SU-DHL-6 (cell line): ENCODE measurements around the gene AP1G2.

Source experiments
- EZH2phosphoT487 ChIP-seq: fragments of 200-600 bp; sonication (generic), shearing (Covaris generic); conservative IDR thresholded peaks from 2 replicates; pipeline ENCODE4 v1.6.1; 2018; ENCODE audit warnings: mild to moderate bottlenecking, antibody characterized with exemption, low read length, moderate library complexity, mixed read lengths
- TF ChIP-seq, protein P1 (sequence below): fragments of 200-600 bp; sonication (generic); IDR thresholded peaks from one replicate; pipeline ENCODE4 v1.5.1; 2017; ENCODE audit warnings: antibody characterized with exemption, mild to moderate bottlenecking, low read length, moderate library complexity; ENCODE audit not compliant: insufficient read depth, poor library complexity, severe bottlenecking

DNA sequence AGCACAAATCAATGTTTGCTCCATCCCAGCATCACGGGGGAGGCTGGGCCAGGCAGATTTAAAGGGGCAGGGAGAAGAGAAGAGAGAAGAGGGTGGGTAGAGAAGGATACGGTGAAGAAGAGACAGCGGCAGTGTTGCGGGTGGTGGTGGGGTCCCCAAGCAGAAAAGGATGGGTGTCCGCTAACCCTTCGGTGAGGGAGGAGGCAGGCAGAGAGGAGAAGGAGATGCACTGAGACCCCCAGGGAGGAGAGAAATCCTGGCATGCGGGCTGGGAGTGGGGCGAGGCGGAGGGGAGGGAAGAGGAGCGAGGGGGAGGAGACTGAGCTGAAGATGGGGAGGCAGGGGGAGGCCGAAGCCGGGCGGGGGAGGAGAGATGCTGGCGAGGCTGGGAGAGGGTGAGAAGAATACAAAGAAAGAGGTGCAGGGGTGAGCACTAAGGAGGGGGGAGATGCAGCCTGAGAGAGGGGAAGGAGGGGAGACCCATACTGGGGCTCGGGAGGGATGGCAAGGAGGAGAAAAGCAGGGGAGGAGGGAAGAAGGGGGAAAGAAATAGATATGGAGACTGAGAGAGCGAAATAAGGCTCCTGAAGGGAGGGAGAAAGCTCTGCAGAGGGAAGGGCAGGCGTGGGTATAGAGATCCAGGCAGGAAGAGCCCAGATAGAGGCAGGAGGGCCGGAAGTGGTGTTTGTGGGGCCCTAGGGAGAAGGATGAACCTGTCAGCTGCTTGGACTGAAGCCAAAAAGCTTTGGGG, 11.1 kb upstream of the AP1G2 start, which contains the start of gene JPH4:
- TF ChIP-seq, protein P1, sequence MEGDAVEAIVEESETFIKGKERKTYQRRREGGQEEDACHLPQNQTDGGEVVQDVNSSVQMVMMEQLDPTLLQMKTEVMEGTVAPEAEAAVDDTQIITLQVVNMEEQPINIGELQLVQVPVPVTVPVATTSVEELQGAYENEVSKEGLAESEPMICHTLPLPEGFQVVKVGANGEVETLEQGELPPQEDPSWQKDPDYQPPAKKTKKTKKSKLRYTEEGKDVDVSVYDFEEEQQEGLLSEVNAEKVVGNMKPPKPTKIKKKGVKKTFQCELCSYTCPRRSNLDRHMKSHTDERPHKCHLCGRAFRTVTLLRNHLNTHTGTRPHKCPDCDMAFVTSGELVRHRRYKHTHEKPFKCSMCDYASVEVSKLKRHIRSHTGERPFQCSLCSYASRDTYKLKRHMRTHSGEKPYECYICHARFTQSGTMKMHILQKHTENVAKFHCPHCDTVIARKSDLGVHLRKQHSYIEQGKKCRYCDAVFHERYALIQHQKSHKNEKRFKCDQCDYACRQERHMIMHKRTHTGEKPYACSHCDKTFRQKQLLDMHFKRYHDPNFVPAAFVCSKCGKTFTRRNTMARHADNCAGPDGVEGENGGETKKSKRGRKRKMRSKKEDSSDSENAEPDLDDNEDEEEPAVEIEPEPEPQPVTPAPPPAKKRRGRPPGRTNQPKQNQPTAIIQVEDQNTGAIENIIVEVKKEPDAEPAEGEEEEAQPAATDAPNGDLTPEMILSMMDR = no peak
- no peak for TF ChIP-seq EZH2phosphoT487
